HepG2 (cell line): ENCODE results near the gene NUDT6.

Experiments used
- CSRNP1 ChIP-seq: sonication (generic); formaldehyde crosslinking; IDR thresholded peaks from 2 replicates; pipeline ENCODE4 v1.8.1; 2023; ENCODE audit warnings: mild to moderate bottlenecking, missing genetic modification reagents
- GTF3A ChIP-seq: sonication (generic); formaldehyde crosslinking; conservative IDR thresholded peaks from 2 replicates; pipeline ENCODE4 v1.4.0; 2020; ENCODE audit warnings: mild to moderate bottlenecking, missing genetic modification reagents
- POLR2AphosphoS5 ChIP-seq: IDR thresholded peaks from 2 replicates; pipeline ENCODE4 v1.6.1; 2012; ENCODE audit warnings: low read depth, low read length
- REST ChIP-seq, 2 experiments: IDR thresholded peaks; 2 replicates each; pipeline ENCODE4 v1.6.1; 2011 to 2012; ENCODE audit warnings: low read length in 2 of 2, borderline replicate concordance in 1 of 2, low read depth in 1 of 2, mild to moderate bottlenecking in 1 of 2, moderate library complexity in 1 of 2
- SNAPC5 ChIP-seq: sonication (generic); formaldehyde crosslinking; IDR thresholded peaks from 2 replicates; pipeline ENCODE4 v1.8.1; 2023; ENCODE audit warnings: mild to moderate bottlenecking, missing genetic modification reagents, borderline replicate concordance
- ZNF274 ChIP-seq: sonication (generic); formaldehyde crosslinking; IDR thresholded peaks from 2 replicates; pipeline ENCODE4 v1.5.1; 2020; ENCODE audit warnings: mild to moderate bottlenecking, missing genetic modification reagents
- ZNF609 ChIP-seq: sonication (generic); formaldehyde crosslinking; IDR thresholded peaks from 2 replicates; pipeline ENCODE4 v1.4.0; 2020; ENCODE audit warnings: mild to moderate bottlenecking, missing genetic modification reagents, borderline replicate concordance
- ZNF788 ChIP-seq: sonication (generic); formaldehyde crosslinking; IDR thresholded peaks from 2 replicates; pipeline ENCODE4 v1.5.0; 2020; ENCODE audit warnings: mild to moderate bottlenecking, missing genetic modification reagents, borderline replicate concordance

- TF ChIP-seq REST (IDR thresholded peaks at IDR 0.05; ENCODE audit: borderline replicate concordance in 1 of 2, low read depth in 1 of 2, low read length in 2 of 2), result no peak
- TF ChIP-seq ZNF788 (CRISPR knock-in tag), result no peak
- no peak for TF ChIP-seq POLR2AphosphoS5
- TF ChIP-seq CSRNP1 (CRISPR knock-in tag), result no peak
- TF ChIP-seq ZNF274 (CRISPR knock-in tag), result no peak
- no peak for TF ChIP-seq SNAPC5 (CRISPR knock-in tag)
- TF ChIP-seq ZNF609, result no peak
- TF ChIP-seq GTF3A (CRISPR knock-in tag), result no peak
Observed at GRCh38 chr4:122932763-122933162, 10.4 kb upstream of the NUDT6 start.
